HEK293T (cell line): ENCODE measurements around the gene GLCE.

Experiments
- BHLHE40 ChIP-seq: fragments of 450-650 bp; IDR thresholded peaks from 2 replicates; pipeline ENCODE4 v1.6.1; 2016; ENCODE audit warnings: mild to moderate bottlenecking, moderate library complexity, borderline replicate concordance
- FOXM1 ChIP-seq: fragments of 450-650 bp; IDR thresholded peaks from 2 replicates; pipeline ENCODE4 v1.6.1; 2017; ENCODE audit warnings: mild to moderate bottlenecking, borderline replicate concordance
- SP1 ChIP-seq: fragments of 450-650 bp; IDR thresholded peaks from 2 replicates; pipeline ENCODE4 v1.6.1; 2017
- SUZ12 ChIP-seq: fragments of 450-650 bp; IDR thresholded peaks from 2 replicates; pipeline ENCODE4 v1.6.1; 2016; ENCODE audit warnings: mild to moderate bottlenecking

- TF ChIP-seq FOXM1 (no peak), SUZ12 (no peak), BHLHE40 (no peak), SP1 (no peak)
Measured at GRCh38 chr15:69320977-69321554, 160.6 kb downstream of the GLCE start.
